Activated CD8-positive, alpha-beta memory T cell treated with anti-CD3 and anti-CD28 coated beads, Interleukin-2, amount 50 U/mL, for 1 hour (primary cell): Measurements from ENCODE around the gene YPEL5.

Source experiments
- DNase-seq: peaks from one replicate; pipeline ENCODE4 v3.0.0-alpha.2; 2020; ENCODE audit errors: extremely low read depth

YPEL5 gene

GRCh38 chr2:30205456-30205855, 58.6 kb downstream of the YPEL5 start:
- no peak for DNase-seq

- no peak for DNase-seq
Measured at GRCh38 chr2:30206461-30207430, 59.9 kb downstream of the YPEL5 start.

- no peak for DNase-seq
Measured at GRCh38 chr2:30208453-30208852, 61.6 kb downstream of the YPEL5 start.

GRCh38 chr2:30209227-30209626, 62.4 kb downstream of the YPEL5 start:
- no peak for DNase-seq
